Transverse colon (tissue), 4 donors: Measurements from ENCODE around the gene TTLL5.

ENCODE experiments used
- CTCF ChIP-seq, 5 experiments: fragments of 200-600 bp in 3 of 5; fragments of 450-650 bp in 2 of 5; sonication (generic) in 3 of 5; IDR thresholded peaks; 1 replicate in 2 of 5; 2 replicates in 3 of 5; pipeline ENCODE4 v1.5.1; 2016 to 2017; ENCODE audit warnings: antibody characterized with exemption in 5 of 5, inconsistent platforms in 3 of 5, mild to moderate bottlenecking in 2 of 5, moderate library complexity in 1 of 5
- POLR2A ChIP-seq: fragments of 450-650 bp; IDR thresholded peaks from one replicate; pipeline ENCODE4 v1.6.1; 2016; ENCODE audit warnings: antibody characterized with exemption, mild to moderate bottlenecking, moderate library complexity
- POLR2AphosphoS5 ChIP-seq, 3 donors: sonication (generic); formaldehyde crosslinking; IDR thresholded peaks; one replicate each; pipeline ENCODE4 v1.6.1; 2016; ENCODE audit warnings: antibody characterized with exemption in 3 of 3

DNA sequence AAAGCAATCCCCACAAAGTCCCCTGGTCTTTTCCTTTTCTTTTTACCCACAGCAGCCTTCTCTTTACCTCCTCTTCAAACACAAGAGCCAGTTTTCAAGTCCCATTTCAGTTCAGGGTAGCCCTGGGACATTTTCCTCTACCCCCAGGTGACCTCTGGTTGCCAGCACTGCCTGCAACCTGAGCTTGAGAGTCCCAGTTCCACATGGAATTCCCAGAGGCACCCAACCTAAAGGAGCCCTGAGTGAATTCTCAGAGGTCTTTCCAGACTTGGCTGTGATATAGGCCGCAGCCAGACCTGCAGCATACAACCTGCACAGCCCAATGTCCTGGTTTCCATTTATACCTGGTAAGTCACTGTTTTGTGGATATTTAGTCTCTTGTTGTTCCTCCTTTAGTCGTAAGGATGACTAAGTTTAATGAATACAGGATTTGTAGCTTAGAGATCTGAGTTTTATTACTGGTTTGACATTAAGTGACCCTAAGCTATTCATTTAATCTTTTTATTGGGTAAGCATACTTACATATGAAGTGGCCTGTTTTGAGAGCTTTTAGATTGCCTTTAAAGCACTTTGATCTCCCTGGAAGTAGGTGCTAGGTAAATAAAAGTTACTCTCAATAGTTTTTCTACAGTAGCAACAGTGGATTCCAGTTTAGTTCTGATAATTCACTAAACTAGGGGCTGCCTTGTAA lies 160.9 kb downstream of the TTLL5 start:
- TF ChIP-seq POLR2A: no peak
- TF ChIP-seq CTCF (IDR thresholded peaks at IDR 0.05): no peak
- TF ChIP-seq POLR2AphosphoS5 (IDR thresholded peaks at IDR 0.05): no peak
